Left lobe of liver (tissue), 2 donors: ENCODE results near the gene ZNF444. TPM values are rescaled to one million over a fixed set of nuclear protein-coding genes. Genes with fewer than 3 reads are reported as not detected.
A peak's percentile ranks its signal among the peaks of the same experiment; 100 is the strongest.
"Not testable (repeated sequence)": the region's sequence is repeated elsewhere in the genome, so short reads cannot be mapped to it uniquely, and the experiment has no call there.

Experiments used
- ATAC-seq: fragments of 200-7000 bp; cut with Tn5 transposase; one replicate; pipeline ENCODE4 v1.9.1; 2020; ENCODE audit warnings: mild to moderate bottlenecking, moderate library complexity
- DNase-seq: peaks from one replicate; pipeline ENCODE4 v3.0.0-alpha.2; 2020; ENCODE audit warnings: low spot score
- total RNA-seq: library from RNA; stranded (reverse); gene quantifications from one replicate; pipeline ENCODE4 v1.2.1, GENCODE V29; 2021
- donor health status: DM: no; HTN: no; CAD: no; lungs with moderate emphysema.
- donor health status: DM: no; HTN: yes; CAD: no.

The ZNF444 gene
- total RNA-seq = 58.5 TPM

GRCh38 chr19:56140583-56141416 lies at the start of gene ZNF444:
Gene ZNF444, plus strand, starts transcription at chr19:56141287. Its CDS starts 5,625 bp downstream, at chr19:56146912.
- ATAC-seq (peak; percentile 75), DNase-seq (peak; percentile 100)

DNA sequence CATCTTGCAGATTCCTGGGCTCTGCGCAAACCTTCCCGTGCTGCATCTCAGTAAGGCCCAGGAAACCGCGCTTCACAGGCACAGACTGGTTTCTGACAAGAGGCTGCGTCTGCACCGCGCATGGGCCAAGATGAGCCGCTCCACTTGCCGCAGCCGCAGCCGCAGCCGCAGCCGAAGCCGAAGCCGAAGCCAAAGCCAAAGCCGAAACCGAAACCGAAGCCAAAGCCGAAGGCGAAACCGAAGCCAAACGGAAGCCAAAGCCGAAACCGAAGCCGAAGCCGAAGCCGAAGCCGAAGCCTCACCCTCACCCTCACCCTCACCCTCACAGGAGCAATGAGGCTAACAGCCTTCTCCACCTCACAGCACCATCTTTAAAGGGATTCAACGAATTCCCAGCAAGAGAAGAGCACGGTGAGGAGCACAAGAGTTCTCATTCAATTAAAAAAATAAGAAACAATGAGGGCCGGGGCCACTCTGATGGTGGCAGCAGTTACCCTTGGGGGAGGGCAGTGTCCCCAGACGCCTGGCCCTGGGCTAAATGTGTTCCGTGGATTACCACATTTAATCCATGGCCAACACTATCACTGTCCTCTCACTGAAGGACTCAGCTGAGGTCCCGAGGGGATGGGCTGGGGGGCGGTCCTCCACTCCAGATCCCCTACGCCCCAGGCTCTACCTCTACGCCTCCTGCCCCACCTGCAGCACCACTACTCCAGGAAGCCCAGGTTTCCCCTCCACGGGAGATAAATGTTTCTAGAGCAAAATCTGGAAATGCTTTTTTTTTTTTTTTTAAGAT lies 49.1 kb upstream of the ZNF444 start:
- ATAC-seq = no peak

GRCh38 chr19:56092685-56093631 lies 48.1 kb upstream of the ZNF444 start:
- no peak for ATAC-seq
- DNase-seq = no peak

More for the DNA sequence above, 49.1 kb upstream of the ZNF444 start:
- DNase-seq = no peak

GRCh38 chr19:56094449-56094848 lies 46.6 kb upstream of the ZNF444 start:
- ATAC-seq = no peak

GRCh38 chr19:56096665-56097064 lies 44.4 kb upstream of the ZNF444 start:
- DNase-seq (no peak), ATAC-seq (peak; percentile 12)

More at GRCh38 chr19:56094449-56094848, 46.6 kb upstream of the ZNF444 start:
- DNase-seq = no peak

GRCh38 chr19:56097306-56097705 lies 43.8 kb upstream of the ZNF444 start:
- peak; percentile 36 for ATAC-seq
- DNase-seq = no peak

DNA sequence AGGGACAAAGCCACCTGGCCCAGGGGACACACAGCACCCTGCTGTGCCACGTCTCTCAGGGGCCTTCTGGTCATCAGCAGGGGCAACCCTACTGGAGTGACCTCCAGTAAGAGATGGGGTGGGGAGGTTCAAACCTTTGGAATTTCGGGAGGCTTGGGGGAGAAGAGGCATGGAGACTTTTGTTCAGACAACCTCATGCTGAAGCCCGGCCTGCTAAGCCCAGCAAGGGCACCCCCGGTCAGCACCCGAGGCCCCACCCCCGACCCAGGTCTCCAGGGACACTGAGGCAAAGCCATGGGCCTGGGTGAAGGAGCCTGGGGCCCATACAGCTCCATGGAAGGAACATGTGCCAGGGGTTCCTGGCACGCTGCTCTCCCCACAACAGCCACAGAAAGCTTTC lies 43.3 kb upstream of the ZNF444 start:
- DNase-seq (no peak), ATAC-seq (no peak)

DNA sequence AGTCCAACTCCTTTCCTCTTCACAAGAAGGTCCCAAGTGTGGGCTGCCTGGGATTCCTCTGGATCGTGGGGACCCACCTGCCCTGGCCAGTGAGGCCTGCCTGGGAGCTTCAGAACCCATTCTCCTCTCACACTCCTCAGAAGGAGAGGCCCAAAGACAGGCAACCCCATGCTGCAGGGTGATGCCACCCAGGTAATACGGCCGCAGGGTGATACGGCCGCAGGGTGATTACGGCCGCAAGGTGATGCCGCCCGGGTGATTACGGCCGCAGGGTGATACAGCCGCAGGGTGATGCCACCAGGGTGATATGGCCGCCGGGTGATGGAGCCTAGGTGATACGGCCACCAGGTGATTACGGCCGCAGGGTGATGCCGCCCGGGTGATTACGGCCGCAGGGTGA lies 42.9 kb upstream of the ZNF444 start:
- not testable (repeated sequence) for DNase-seq, ATAC-seq

GRCh38 chr19:56098731-56099568 lies 42.1 kb upstream of the ZNF444 start:
- DNase-seq (no peak), ATAC-seq (no peak)

DNA sequence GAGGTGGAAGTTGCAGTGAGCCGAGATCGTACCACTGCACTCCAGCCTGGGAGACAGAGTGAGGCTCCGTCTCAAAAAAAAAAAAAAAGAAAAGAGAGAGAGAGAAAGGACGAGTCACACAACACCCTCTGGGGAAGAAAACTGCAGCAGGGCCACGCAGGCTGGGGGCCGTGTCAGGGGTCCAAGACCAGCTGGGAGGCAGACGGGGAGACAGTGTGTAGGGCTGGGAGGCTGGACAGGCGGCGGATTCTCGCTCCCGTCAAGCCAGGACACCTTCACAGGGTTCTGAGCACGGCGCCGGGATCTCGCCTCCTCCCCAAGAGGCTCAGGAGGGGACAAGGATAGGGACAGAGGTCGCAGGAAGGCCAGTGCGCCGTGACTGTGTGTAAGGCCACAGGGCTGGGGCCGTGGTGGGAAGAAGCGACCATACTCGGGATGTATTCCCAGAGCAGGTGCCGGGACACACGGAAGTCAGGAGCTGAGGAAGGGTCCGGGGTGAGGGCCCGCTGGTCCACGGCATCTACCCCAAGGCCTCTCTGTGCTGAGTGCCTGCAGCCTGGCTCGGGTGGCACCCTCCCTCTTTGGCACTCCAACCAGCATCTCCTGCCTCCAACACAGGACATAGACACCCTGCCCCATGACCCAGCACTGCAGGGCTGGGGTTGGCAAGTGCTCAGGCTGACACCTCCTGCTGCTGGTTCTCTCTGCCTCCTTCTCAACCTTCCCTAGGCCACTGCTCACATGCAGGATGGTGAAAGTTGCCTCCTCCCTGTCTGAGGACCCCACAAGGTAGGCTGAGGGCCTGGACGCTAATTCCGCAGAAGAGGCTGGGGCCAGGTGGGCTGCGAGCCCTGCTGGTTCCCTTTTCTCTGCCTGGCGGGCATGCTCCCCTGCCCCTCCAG lies 41.2 kb upstream of the ZNF444 start:
- ATAC-seq = no peak
- DNase-seq = no peak

- no peak for DNase-seq
- no peak for ATAC-seq
These were observed 40.0 kb upstream of the ZNF444 start for GRCh38 chr19:56101095-56101494.

- DNase-seq = no peak
- ATAC-seq = no peak
These were observed 39.1 kb upstream of the ZNF444 start for GRCh38 chr19:56101746-56102535.

GRCh38 chr19:56103027-56103614 lies 38.0 kb upstream of the ZNF444 start:
- no peak for ATAC-seq
- DNase-seq = no peak

DNA sequence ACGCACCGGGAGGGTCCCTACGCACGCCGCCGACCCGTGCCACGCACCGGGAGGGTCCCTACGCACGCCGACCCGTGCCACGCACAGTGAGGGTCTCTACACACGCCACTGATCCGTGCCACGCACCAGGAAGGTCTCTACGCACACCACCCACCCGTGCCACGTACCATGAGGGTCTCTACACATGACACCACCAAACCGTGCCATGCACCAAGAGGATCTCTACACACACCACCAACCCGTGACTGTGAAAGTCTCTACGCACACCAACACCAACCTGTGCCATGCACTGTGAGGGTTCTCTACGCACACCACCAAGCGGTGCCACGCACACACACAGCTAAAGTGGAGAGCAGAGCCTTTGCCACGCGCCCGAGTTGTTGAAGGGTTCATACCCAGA lies 36.7 kb upstream of the ZNF444 start:
- DNase-seq (no peak), ATAC-seq (no peak)

- DNase-seq = peak; percentile 89
- ATAC-seq = peak; percentile 92
These were observed 35.9 kb upstream of the ZNF444 start for GRCh38 chr19:56105090-56105701.

- not testable (repeated sequence) for DNase-seq, ATAC-seq
These were observed 35.2 kb upstream of the ZNF444 start for GRCh38 chr19:56105831-56106396.

DNA sequence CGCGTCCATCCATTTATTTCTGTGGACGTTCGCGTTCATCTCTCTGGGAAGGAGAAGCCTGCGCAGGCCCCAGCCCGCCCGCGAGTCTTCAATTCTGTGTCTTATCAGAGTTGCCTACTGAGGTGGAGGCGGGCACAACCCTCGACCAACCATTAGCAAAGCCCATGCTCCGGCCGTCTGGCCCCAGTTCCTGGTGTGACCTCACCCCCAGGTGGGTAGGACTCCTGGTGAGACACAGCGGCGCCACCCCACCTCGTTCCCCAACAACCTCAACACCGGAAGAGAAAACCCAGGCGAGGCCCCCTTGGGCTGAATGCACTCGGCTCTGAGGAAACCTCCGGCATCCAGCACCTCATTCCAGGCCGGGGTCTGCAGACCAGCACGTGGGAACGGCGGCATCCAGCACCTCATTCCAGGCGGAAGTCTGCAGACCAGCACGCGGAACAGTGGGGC lies 34.7 kb upstream of the ZNF444 start:
- ATAC-seq (no peak), DNase-seq (no peak)
